IPS-18c (cell line): ENCODE results near the gene CACNA1H.

ENCODE experiments used
- H3K4me3 ChIP-seq: 2 replicates; pipeline ENCODE4 v1.7.0; 2013; ENCODE audit warnings: low read depth, mild to moderate bottlenecking, low read length, moderate library complexity; ENCODE audit not compliant: insufficient read depth
- H3K9me3 ChIP-seq: one replicate; pipeline ENCODE4 v1.6.1; 2013; ENCODE audit warnings: mild to moderate bottlenecking, low read length, moderate library complexity; ENCODE audit not compliant: control insufficient read depth, insufficient read depth

Gene CACNA1H

DNA sequence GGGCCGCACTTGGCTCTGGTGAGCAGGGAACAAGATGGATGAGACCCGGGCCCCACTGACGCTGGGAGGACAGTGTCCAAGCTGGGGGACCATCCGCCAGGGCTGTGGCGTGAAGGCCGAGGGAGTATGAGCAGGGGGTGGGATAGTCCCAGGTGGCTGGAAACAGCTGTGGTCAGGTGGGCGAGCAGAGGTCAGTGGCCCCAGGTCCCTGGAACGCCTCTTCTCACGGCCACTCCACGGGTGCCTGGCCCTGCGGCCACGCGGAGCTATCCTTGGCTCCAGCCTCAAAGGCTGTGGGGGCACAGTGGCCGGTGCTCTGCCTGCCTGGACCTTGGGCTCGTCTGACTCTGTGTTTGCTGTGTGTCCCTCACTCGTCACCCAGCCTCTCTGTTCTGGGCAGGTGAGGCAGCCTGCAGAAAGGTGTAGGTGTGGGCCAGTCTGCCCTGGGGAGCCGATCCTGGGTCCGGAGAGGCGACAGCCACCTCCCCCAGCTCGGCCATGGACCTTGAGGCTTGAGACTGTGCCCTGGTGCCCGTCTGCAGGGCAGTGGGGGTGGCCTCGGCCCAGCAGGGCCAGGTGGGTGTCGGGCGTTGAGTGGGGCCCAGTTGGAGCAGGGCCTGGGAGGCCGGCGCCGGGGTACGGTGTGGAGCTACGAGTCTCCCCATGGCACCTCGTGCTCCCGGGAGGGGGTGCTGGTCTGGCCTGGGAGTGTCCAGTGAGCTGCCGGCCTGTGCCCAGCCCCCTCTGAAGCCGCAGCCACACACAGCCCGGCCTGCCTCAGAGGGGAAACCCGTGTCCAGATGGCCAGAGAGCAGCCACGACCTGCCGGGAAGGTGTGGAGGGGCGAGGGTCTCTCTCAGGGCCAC lies 10.0 kb downstream of the CACNA1H start:
- Histone ChIP-seq H3K9me3 (peaks cover 6% of the 10 kb centered on the region), H3K4me3 (no peak overlapping the region)

GRCh38 chr16:1163567-1164055 lies 10.7 kb downstream of the CACNA1H start:
- Histone ChIP-seq H3K4me3 (no peak overlapping the region), H3K9me3 (peaks cover 4% of the 10 kb centered on the region)

- Histone ChIP-seq H3K9me3 (peaks cover 4% of the 10 kb centered on the region), H3K4me3 (no peak overlapping the region)
Observed at GRCh38 chr16:1164382-1164781, 11.5 kb downstream of the CACNA1H start.

DNA sequence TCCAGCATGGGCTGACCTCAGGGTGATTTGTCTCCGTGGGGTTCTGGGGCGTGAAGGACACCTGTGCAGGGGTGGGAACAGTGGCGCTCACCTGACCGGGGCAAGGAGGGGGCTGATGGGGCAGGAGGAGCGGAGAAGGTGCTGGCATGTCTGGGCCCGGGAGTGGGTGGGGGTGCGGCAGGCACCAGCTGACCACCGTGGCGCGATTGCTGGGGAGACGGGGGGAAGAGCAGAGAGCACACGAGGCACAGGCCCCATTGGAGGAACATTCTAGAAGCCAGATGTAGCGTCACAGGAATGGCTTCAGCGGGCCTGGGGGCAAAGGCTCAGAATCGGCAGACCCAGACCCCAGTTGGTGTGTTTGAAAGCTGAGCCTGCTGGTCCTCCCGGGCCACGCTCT lies 12.1 kb downstream of the CACNA1H start:
- peaks cover 4% of the 10 kb centered on the region for H3K9me3 ChIP-seq
- H3K4me3 ChIP-seq: no peak overlapping the region

- Histone ChIP-seq H3K9me3 (peaks cover 4% of the 10 kb centered on the region), H3K4me3 (no peak overlapping the region)
Observed at GRCh38 chr16:1165511-1165910, 12.6 kb downstream of the CACNA1H start.

DNA sequence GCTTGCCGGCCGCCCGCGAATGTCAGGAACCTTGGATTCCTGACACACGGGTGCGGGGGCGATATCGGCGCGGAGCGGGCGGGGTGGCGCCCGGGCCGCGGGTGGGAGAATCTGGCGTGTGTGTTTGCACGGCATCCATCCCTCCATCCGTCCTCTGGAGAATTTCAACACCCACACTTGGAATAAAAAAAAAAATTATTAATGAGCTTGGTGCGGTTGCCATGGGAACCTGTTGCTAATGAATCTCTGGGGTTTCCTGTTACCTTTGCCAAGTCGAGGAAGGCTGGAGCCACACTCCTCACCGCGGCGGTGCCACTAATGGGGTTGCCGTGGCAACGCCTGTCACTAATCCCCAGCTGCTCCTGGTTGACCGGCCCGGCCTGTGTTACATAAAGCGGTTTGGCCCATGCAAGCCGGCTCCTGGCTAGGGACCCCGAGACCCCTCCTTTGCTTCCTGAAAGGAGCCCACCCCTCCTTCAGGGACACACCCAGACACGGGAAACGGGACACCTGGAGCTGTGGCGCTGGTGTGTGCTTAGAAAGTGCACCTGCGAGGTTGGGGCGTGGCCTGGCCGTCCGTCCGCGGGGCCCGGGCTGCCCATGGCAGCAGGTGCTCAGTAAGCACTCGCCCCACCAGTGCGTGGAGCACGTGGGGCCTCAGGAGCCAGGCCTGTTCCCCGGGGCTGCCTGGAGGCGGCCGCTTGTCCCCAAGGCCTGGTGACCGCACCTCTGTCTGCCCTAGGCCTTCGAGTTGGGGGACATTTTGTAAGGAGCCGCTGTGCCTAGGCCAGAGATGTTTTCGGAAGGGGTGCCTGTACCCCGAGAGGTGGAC lies 14.6 kb downstream of the CACNA1H start:
- H3K4me3 ChIP-seq: no peak overlapping the region

GRCh38 chr16:1168837-1169236 lies 15.9 kb downstream of the CACNA1H start:
- H3K9me3 ChIP-seq: peaks cover 4% of the 10 kb centered on the region

More for the DNA sequence above, 14.6 kb downstream of the CACNA1H start:
- peaks cover 4% of the 10 kb centered on the region for H3K9me3 ChIP-seq

GRCh38 chr16:1169285-1170075 lies 16.6 kb downstream of the CACNA1H start:
- no peak overlapping the region for H3K4me3 ChIP-seq
- peaks cover 2% of the 10 kb centered on the region for H3K9me3 ChIP-seq

More at GRCh38 chr16:1168837-1169236, 15.9 kb downstream of the CACNA1H start:
- no peak overlapping the region for H3K4me3 ChIP-seq

DNA sequence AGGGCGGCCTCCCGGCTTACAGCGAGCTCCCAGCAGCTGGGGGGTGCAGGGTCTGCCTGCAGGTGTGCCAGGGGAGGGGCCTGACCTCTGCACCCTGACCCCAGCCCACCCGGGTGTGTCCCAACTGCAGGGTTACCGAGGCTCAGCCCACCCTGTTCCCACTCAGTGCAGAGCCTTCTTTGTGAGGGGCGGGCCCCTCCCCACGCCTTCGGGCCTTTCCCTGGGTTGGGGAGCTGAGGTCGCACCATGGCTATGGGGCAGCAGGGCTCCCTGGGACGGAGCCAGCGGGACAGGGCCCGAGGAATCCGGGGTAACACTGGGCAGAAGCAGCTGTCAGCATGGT lies 17.1 kb downstream of the CACNA1H start:
- no peaks in the 10 kb centered on the region for H3K9me3 ChIP-seq
- H3K4me3 ChIP-seq: no peak overlapping the region

DNA sequence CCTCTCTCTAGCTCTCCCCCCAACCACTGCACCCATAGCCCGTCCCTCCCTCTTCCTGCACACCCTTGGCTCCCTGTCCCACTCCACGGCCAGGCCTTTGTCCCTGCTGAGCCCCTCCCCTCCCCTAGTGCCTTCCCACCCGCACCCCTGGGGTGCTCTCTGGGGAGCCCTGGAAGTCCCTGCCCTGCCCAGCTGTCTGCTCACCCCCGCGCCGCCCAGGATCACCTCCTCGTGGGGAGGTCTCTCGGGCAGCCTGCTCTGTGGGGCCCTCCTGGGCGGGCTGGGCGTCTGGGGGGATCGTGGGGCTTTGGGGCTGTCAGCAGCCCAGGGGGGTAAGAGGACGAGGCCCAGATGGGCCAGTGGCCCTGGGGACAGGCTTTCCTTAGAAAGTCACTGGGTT lies 18.1 kb downstream of the CACNA1H start:
- no peak overlapping the region for H3K4me3 ChIP-seq
- no peaks in the 10 kb centered on the region for H3K9me3 ChIP-seq

DNA sequence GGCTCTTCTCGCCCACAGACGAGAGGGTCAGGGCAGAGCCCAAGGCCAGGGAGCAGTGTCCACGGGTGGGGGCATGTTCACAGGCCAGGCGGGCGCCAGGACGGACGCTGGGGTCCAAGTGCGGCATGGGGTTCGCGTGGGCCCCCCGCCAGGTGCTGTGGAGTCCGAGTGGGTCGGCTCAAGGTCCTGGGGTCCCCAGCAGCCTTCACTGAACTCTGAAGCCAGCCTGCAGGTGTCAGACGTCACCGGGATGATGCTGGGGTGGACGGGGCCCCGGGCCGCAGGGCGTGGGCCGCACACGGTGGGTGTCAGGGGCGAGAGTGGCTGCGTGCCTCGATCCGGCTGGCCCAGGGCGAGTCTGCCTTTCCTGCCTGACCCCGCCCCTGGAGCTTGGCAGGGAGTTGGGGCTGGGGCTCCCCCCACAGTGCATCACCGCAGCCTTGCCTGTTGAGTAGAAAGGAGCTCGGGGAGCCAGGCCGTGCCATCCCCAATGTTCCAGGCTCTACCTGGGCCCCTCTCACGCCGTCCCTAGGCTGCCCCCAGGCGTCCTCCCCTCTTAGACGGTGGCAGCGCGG lies 19.0 kb downstream of the CACNA1H start:
- no peak overlapping the region for H3K4me3 ChIP-seq
- no peaks in the 10 kb centered on the region for H3K9me3 ChIP-seq

DNA sequence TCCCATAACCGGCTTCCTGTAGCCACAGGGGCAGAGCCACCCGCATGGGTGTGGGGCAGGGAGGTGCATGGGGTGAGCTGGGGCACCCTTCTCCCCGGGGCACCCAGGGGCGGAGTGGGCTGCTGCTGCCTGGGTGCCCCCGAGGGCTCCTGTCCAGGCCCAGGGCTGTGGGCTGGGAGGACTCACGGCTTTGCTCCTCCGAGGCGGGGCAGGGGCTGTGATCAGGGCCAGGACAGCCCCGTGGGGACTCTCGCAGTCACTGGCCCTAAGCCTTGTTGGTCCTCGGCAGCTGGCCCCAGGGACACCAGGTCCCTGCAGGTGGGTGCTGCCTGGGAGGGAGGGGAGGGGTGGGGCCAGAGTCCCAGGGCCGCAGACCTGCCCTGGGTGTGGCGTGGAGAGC lies 19.7 kb downstream of the CACNA1H start:
- Histone ChIP-seq H3K9me3 (no peaks in the 10 kb centered on the region), H3K4me3 (no peak overlapping the region)

GRCh38 chr16:1173788-1174451 lies 21.0 kb downstream of the CACNA1H start:
- no peaks in the 10 kb centered on the region for H3K9me3 ChIP-seq
- no peak overlapping the region for H3K4me3 ChIP-seq

DNA sequence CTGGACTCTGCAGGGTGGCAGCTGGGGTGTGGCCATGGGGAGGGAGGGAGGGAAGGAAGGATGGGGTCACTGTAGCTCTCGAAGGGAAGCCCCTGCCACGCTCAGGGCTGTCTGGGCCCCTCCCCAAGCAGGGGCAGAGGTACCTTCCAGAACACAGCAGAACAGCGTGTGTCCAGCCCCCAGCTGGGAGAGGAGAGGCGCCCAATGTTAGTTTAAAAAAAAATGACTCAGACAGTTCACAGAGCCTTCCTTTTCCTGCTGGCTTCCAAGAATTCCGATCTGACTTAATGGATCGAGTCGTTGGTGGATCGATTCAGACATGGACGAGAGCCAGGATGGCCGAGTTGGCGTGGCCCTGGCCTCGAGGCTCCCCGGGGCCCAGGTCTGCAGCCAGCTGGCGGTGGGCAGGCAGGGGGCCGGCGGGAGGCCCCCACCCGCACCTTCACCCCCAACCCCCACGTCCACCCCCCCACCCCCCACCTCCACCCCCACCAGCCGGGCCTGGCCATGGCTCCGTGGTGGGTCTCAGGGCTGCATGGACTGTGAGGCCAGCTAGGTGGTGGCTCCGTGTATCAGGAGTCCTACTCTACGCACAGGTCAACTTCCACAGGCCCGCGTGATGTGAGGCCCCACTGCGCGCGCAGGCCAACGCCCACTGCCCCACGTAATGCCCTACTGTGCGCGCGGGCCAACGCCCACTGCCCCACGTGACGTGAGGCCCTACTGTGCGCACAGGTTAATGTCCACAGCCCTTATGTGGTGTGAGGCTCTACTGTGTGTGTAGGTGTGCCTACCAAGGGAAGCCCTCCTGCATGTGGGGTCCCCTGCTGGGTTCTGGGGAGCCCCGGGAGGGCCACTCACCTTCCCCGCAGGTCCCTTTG lies 21.8 kb downstream of the CACNA1H start:
- Histone ChIP-seq H3K4me3 (no peak overlapping the region), H3K9me3 (no peaks in the 10 kb centered on the region)

DNA sequence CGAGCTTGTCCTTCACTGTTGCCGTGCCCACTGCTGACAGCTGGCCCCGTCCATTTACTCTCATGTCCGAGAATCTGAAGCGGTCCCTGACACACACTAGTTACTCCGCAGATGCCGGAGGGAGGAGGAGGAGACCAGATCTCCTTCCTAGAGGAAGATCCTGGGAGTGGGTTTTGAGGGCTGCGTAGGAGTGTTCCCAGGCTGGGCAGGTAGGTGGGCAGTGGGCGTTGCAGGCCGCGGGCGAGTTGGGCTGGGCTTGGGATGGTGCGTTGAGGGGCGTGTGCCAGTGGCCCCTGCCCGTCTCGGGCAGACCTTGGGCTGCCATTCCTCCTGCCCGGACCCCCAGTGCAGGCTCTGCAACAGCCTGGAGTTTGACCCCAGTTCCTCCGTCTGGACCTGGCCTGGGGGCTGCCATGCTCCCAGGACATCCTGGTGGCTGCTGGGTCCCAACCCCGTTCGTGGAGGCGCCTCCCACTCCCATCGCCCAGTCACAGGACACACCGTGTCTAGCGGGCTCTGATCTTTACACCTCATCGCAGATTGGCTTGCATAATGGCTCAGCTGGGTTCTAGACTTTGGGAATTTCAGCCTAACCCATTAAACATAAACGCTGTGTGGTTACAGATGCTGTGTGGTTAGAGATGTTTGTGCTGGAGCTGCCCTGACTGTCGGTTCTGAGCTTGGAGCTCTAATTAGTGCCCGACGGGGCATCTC lies 22.8 kb downstream of the CACNA1H start:
- H3K9me3 ChIP-seq: no peaks in the 10 kb centered on the region
- no peak overlapping the region for H3K4me3 ChIP-seq
